Left renal pelvis (tissue), 4 donors: Measurements from ENCODE around the gene ZNF382. TPM values are rescaled to one million over a fixed set of nuclear protein-coding genes. Genes with fewer than 3 reads are reported as not detected.

Experiments
- DNase-seq, 4 donors: peaks; one replicate each; pipeline ENCODE4 v3.0.0-alpha.2; 2013; ENCODE audit warnings: low read depth in 4 of 4, low spot score in 3 of 4
- polyA plus RNA-seq, 4 donors: library from polyadenylated mRNA; unstranded; fragments of 120-200 nt; gene quantifications; one replicate each; pipeline ENCODE4 v1.2.1, GENCODE V29; 2013; ENCODE audit not compliant: insufficient read length in 4 of 4

ZNF382 gene
- polyA plus RNA-seq, 4 donors, result 6.0 to 8.9 (median 8.1) TPM

GRCh38 chr19:36674201-36674600, 69.1 kb downstream of the ZNF382 start:
- DNase-seq, result no peak

GRCh38 chr19:36679455-36679854, 74.3 kb downstream of the ZNF382 start:
- DNase-seq, result no peak

Other genes starting within 250 kb of the ZNF382 start
- 10 to 100 TPM in 3 of 4 donors, 1 to 10 TPM in 1; 9.4 to 14.0 (median 13.4) TPM for gene ZFP14, start 226.1 kb upstream of the ZNF382 start, polyA plus RNA-seq
- gene ZFP82, start 186.7 kb upstream of the ZNF382 start, polyA plus RNA-seq, result 10 to 100 TPM; 14.2 to 17.7 (median 14.7) TPM
- gene ZNF566, start 115.8 kb upstream of the ZNF382 start, polyA plus RNA-seq, result 10 to 100 TPM; 16.8 to 18.3 (median 17.3) TPM
- 10 to 100 TPM; 30.9 to 40.4 (median 33.7) TPM for gene ZNF260, start 77.0 kb upstream of the ZNF382 start, polyA plus RNA-seq
- gene ZNF529, start 32.0 kb upstream of the ZNF382 start, polyA plus RNA-seq, result 10 to 100 TPM; 23.9 to 28.4 (median 24.7) TPM
- 10 to 100 TPM; 11.8 to 13.6 (median 12.7) TPM for gene ZNF461, start 61.5 kb downstream of the ZNF382 start, polyA plus RNA-seq
- gene ZNF567, start 82.3 kb downstream of the ZNF382 start, polyA plus RNA-seq, result 10 to 100 TPM; 10.9 to 16.9 (median 13.9) TPM
- 1 to 10 TPM; 2.7 to 3.2 (median 3.2) TPM for gene ZNF850, start 167.5 kb downstream of the ZNF382 start, polyA plus RNA-seq
- 10 to 100 TPM; 10.6 to 14.4 (median 11.8) TPM for gene ZNF790, start 233.1 kb downstream of the ZNF382 start, polyA plus RNA-seq
- gene ZNF345, start 245.6 kb downstream of the ZNF382 start, polyA plus RNA-seq, result 10 to 100 TPM; 11.2 to 15.8 (median 14.0) TPM